Mesenteric fat pad (tissue), 1 donor: Measurements from ENCODE around the gene KCNQ5. TPM values are rescaled to one million over a fixed set of nuclear protein-coding genes. Genes with fewer than 3 reads are reported as not detected.

Experiments used
- DNase-seq: peaks from one replicate; pipeline ENCODE4 v3.0.0-alpha.2; 2020; ENCODE audit warnings: low spot score
- total RNA-seq: library from RNA; stranded (reverse); fragmentation: NEBNext Ultra II Directional; extraction: Animal tissue kit (Norgen Biotek cat#: 25700); gene quantifications from one replicate; pipeline ENCODE4 v1.2.1, GENCODE V29; 2021
- donor health status: DM: yes; HTN: yes; CAD: no.

The KCNQ5 gene
- total RNA-seq, 1 donor from 2014 or later = not detected

DNA sequence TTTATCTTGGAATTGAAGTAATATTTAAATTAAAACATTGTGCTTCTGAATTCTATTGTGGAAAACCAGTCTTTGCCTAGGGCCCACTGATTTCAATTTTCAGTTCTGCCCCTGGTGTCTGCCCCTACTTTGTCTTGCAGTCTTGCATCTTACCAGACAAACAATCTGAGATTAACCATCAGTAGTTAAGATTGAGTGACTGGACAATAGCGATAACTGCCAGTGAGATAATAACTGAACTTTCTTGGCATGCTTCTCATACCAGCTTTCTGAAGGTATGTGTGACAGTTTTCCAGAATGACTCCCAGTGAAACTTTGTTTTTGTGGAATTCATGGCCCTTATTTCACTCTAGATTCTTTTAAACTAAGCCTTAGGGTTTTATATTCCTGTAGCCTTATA is 53.5 kb downstream of the KCNQ5 start:
- DNase-seq = no peak

DNA sequence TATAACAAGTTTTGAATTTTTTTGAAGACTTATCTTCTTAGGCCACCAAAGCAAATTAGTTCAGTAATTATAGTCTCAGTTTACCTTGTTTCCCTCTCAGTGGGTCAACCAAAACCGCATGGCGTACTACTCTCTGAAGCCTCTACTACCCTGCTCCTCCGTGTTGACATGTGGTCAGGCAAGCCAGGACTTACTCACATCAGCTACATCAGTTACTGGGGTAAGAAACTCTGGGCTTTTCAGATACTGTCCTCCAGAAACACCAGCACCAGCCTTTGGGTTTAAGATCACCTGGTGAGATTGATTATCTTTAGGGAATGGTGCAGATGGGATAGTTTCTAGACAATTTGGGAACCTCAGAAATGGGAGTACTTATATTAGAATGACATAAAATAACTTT is 55.1 kb downstream of the KCNQ5 start:
- no peak for DNase-seq

DNA sequence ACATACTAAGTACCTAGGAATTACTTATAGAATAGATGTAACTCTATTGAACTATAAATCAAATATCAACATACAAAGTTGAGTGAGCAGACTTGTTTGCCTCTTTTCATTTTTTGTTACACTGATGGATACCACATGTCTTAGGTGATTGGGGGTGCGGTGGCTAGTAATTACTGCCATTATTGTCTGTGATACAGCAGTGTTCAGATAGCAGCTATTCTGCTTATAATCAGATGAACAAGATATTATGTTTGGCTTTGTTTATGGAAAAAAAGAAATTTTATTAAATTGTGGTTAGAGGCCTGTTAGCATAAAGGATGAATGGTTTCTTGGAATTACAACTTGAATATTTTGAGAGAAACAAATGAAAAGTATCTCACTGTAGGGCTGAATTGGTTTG is 55.9 kb downstream of the KCNQ5 start:
- no peak for DNase-seq

DNA sequence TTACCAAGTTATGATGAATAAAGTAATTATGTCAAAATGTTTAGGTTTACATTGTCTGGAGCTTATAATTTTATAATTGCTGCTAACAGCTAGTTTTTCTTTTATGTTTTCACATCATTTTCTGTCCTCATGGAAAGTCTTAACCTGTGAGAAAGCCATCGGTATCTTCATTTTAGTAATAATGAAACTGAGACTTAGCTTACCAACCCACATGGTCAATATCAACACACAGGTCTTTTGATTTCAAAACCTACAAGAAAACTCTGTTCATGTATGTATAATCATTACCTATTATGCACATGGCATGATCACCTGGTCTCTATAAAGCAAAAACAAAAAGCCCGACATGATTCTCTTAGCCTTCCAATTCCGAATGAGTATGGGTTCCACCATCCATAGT is 61.9 kb downstream of the KCNQ5 start:
- DNase-seq = no peak

DNA sequence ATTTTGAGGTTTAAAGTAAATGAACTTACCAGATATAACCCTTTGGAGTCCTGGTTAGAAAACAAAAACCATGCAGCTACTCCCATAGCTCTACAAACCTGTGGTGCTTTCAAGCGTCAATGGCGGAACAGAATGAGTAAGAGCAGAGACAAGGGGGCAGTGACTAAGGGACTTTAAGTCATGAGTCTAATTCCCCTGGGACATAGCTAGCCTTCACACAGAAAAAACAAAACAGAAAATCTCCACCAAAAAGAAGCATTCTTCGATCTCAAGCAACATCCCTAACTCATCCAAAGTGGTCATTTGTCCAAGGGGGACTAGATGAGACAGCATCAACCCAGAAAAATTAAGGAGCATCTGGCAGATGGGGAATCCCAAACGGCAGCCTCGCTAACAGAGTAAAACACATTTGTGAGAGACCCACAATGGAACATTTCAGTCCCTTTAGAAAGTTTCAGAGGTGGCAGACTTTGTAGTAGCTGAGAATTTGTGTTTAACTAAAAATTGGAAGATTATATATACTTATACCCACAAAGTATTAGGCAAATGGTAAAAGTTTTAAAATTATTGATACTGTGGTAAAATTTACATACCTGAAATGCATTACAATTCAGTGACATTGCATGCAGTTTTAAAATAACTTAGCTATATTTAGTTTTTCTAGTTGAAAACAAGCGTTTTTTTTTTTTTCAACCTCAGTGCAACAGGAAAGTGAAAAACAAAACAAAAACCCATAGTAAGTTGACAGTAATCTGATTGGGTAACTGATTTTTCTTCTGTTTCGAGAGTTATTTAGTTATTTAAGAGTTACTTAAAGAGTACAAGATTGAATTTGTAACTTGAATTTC is 67.5 kb downstream of the KCNQ5 start:
- DNase-seq = no peak

DNA sequence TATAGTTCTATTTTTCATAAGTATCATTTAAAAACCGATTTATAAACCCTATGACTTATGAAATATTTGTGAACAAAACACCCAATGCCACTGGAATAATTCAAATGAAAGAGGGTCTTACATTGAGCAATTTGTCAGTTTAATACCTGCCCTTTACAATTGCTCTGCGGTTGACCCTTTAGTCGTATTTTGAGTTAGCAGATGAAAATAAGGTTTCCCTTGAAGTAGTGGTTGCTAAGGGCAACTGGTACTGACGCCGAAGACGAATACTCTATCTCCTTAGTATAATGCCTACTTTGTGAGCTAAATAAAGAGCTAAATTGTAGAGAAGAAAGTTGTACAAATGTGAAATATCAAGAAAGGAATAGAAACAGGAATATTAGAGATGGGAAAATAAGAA is 69.4 kb downstream of the KCNQ5 start:
- no peak for DNase-seq

DNA sequence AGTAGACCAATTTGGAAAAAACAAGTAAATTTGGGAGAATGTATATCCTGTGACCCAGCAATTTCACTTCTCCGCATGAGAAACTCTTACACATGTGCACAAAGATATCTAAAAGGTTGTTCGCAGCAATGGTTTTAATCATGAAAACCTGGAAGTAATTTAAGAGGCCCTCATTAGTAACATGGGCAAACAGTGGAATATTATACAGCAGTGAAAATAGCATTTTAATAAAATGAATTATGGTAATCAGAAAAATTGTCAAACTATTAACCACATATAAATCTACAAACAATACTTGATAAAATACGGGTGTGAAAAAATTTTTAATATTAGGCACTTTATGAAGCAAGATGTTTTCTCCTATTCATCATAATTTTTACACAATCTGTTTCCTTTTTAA is 74.2 kb downstream of the KCNQ5 start:
- DNase-seq = no peak

DNA sequence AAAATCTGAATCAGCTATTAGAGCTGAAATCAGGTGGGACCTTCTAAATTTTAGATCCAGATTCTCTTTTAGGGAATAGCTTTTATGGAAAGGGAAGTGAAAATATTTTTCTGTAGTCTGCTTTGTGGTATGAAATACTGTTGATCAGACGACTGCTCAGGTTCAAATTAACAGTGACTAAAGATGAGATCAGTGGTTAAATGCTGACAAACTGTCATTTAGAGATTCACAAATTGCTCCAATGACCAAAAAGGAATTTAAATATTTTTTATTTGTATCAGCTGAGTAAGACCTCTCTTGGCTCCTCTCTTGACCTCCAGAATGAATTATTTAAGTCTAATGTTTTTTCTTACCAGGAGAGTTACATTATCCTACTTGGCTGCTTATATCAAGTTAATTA is 77.3 kb downstream of the KCNQ5 start:
- no peak for DNase-seq

DNA sequence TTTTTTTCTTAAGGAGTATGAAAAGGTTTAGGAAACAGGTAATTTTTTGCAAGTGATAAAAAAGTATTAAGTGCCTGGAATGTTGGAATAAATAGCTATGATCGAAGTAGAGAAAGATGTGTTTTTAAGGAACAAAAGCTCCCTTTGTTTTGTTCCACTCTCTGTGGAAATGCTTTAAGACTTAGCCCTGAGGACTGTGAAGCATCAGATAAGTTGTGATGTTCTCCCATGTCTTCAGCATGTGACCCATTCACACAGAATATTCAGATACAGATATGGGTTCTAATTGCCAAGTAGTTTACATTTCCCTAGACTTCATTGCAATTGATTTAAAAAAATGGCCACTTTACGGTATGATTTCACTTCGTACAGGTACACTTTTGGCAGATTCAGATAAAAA is 80.6 kb downstream of the KCNQ5 start:
- no peak for DNase-seq

DNA sequence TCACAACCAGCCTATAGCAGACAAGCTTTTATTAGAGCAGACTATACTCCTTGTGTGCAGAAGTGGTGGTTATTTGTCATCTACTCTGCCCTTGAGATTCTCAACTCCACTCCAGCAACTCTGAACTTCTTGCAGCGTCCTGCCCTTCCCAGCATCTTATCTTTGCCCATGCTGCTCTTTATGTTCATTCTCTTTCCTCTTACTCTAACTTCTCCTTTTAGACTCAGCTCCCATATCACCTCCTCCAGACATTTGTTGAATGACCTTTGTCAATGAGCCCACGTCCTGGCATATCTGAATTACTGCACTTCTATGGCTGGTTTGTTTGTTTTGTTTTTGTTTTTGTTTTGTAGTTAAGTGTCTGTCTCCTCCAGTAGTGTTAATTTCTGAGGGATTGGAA is 81.2 kb downstream of the KCNQ5 start:
- DNase-seq = no peak

DNA sequence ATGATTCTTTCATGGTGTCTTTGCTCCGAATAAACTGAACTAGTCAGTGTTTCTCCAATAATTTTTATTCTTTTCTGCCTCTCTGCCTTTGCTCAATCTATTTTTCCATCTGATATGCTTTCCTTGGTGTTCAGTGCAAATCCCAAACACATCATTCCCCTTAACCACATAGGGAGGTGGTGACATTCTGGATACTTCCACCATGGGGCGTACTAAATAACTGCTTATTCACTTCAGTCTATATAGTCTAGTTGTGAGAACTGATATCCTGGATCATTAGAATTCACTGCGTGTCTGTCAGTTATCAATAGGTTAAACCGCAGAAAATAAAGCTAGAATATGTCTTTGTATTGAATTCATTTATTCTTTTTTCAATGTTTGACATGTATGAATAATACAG is 83.1 kb downstream of the KCNQ5 start:
- no peak for DNase-seq

DNA sequence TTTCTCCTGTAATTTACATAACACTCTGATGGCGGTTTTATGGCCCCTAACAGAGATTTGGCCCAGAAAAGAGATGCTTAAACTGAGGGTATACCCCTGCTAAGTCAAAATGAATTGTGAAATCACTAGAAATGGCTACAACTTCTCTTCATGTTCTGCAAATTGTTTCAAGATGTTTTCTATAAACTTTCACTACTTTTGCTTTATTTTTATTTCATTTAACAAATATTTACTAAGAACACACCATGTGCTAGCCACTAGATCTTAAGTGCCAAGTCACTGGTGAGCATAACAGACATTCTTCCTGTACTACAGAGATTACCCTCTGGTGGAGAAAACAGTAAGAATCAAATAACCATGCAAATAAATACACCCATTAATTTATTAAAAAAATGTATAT is 87.6 kb downstream of the KCNQ5 start:
- no peak for DNase-seq

DNA sequence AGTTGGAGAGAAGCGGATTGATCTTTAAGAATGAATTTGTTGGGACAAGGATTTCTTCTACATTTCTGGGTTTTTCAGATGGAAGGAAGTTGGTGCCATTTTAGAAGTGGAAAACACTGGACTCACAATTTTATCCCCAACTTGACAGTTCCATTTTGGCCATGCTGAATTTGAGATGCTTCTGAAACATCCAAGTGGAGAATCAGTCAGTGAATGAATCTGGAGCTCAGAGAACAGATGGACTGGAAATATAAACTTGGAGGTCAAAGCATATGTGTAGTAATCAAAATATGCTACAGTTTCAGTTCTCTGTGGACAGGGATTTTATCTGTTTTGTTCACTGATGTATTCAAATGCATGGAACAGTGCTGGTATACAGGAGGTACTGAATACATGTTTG is 89.9 kb downstream of the KCNQ5 start:
- no peak for DNase-seq

DNA sequence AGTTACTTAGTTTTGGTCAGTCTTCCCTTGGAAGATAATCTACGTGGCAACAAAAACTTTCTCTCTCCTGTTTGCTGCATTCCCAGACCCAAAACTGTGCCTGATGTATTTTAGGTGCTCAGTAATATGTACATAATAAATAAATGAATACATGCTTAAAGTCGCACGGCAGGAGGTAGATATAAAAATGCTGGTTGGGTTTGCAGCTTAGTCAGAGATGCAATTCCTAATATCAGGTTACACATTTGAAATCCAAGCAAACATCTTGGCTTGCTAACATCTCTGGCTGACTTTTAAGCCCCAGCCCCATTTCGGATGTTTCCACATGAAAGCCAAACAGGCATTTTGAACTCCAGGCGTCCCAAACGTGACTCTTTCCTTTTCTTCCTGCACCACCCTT is 91.0 kb downstream of the KCNQ5 start:
- DNase-seq = no peak

DNA sequence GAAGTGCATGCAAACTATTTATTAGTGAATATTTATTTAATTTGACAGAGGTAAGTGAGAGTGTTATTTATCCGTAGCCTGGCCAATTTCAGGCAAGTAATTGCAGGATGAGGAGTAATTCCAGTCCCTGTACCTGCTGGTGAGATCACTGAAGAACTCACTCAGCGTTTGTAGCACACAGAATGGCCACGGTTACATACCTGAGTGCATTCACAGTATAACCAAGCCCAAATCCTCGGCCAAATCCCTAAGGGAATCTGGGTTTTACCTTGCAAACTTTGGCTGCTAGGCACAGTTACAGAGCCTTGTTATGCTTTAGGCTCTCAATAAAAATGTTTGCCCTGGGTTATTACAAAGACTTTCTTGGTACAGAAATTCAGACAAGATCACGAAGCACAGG is 93.3 kb downstream of the KCNQ5 start:
- no peak for DNase-seq

DNA sequence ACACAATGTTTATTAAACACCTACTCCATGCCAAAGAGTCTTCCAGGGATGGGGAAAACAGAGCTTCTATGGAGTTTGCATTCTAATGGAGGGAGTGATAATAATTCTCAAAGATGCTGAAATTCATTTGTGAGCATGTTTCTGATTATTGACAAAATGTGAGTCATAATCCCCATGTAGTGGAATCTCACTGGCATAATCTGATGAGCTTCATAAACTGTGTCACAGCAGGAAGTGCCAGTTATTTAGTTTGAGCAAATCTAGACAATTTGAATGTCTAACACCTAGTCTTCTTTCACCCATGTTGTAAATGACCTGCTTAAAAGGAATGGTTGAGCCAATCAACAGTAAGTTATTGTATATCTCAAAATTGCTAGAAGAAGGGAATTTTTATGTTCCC is 95.1 kb downstream of the KCNQ5 start:
- DNase-seq = no peak

DNA sequence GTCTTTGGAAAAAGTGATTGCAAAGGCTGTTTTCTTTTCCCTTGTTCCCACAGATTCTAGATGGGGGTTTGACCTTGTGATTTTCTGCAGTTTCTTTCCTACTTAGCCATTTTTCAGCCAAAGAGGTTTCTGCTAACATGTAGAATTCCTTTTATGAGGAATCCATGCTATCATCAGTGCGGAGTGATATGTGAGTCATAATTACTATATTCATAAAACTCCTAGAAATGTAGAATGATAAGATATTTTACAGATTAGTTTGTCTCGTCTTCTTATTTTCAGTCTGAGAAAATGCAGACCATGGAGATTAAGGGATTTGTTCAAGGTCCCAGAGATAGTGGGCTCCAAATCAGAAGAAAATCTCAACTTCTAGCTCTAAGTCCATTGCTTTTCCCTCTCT is 98.6 kb downstream of the KCNQ5 start:
- DNase-seq = no peak

DNA sequence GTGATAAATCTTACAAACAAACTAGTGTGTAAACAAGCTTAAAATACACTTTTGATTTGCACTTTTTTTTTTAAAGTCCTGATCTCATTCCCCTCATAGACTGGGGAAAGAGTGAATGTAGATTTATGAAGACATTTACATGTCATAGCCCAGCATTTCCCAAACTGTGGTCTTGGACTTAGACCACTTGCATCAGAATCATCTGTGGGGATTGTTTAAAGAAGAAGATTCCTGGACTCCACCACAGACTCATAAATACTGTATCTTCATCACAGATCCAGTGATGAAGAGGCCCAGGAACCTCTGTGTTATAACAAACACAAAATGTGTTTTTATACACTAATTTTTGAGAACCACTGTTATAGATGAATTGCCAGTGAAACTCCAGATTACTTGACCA is 99.5 kb downstream of the KCNQ5 start:
- no peak for DNase-seq

DNA sequence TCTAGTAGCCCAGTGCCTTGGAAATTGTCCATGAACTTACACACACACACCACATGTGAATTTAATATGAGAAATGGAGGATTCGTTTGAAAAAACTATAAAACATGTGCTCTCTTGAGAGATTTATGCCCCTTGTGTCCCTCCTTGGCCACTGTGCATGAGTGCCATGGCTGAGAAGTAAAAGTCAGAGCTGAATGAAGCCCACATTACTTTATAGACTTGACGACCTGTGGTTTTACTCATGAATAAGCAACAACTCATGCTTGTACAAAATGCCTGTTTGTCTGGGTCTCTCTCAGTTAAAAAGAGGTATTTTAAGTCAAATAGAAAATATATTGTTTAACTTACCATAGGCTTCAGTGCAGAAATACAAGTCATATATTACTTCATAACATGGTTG is 102.7 kb downstream of the KCNQ5 start:
- no peak for DNase-seq

DNA sequence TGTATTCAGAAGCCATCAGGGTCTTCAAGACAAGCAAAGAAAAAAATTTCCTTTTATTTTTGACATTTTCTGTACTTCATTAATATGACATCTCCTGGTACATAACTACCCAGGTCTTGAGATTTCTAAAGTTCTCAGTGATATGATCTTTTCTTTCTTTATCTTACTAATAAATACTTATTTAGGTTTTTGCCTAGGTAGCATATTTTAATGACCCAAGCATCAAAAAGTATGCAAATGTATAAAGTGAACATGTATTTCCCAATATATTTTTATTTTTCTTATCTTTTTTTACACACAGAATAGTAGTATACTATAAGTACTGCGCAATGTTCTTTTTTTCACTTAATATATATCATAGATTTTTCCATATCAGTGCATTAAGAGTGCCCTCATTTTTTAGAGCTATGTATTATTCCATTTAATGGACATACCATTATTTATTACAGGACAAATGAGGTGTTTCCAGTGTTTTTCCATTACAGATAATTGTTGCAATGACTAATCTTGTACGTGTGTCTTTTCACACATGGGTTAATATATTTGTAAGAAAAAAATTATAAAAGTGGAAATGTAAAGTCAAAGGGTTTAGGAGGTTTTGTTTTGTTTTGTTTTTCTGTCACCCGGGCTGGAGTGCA is 107.0 kb downstream of the KCNQ5 start:
- DNase-seq = no peak

DNA sequence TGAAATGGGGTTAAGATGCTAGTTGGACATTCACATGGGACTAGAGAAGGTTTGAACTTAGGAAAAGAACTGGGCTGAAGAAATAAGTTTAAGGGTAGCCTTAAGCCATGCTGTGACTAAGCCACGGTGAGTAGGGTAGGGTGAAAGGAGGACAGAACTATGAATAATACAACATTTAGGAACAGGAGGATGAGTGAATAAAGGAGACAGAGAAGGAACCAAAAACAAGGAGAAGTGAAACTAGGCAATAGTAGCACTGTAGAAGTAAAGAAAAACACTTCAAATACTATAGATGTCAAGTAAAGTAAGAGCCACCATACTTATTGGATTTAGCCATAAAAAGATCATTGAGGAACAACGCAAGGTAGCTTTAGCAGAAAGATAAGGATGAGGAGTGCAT is 111.2 kb downstream of the KCNQ5 start:
- no peak for DNase-seq

DNA sequence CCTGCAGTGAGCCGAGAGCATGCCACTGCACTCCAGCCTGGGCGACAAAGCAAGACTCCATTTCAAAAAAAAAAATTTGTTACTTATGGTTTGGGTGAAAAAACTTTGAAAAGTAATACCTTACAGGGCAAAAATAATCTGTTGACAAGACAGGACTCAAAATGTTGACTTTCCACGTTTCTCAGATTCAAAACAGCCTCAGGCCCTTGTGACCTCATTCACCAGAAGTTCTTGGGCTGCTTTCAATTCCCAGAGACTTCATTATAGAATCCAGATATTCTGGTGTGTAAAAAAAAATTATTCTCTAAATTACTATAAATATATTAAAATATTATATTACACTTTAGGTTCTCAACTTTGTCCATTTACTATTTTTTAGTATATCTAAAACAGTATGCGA is 116.2 kb downstream of the KCNQ5 start:
- DNase-seq = no peak

DNA sequence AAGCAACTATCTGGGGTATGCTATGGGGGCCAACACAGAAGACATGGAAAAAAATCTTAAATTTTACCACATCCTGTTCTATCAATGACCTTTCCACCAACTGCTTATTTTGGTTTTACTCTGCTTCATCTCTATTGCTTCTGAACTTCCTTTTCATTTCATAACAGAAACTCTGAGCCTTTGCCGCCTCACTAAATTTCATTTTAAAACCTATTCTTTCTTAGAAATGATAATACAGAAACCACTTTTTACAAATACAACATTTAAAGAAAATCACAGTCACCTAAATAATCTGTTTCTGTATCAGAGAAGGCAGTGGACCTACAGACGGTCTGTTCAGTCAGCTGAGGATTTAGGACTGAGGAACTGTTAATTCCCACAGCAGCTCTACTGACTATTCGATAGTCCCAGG is 117.5 kb downstream of the KCNQ5 start:
- no peak for DNase-seq
